GM12873 (cell line): ENCODE measurements around the gene PIP5K1C.

Source experiments
- TF ChIP-seq, protein P1 (sequence below): IDR thresholded peaks from 2 replicates; pipeline ENCODE4 v1.5.1; 2012; ENCODE audit warnings: low read depth, mild to moderate bottlenecking, moderate library complexity, low read length, control low read depth; ENCODE audit not compliant: insufficient read depth; ENCODE audit errors: missing control alignments

The PIP5K1C gene

DNA sequence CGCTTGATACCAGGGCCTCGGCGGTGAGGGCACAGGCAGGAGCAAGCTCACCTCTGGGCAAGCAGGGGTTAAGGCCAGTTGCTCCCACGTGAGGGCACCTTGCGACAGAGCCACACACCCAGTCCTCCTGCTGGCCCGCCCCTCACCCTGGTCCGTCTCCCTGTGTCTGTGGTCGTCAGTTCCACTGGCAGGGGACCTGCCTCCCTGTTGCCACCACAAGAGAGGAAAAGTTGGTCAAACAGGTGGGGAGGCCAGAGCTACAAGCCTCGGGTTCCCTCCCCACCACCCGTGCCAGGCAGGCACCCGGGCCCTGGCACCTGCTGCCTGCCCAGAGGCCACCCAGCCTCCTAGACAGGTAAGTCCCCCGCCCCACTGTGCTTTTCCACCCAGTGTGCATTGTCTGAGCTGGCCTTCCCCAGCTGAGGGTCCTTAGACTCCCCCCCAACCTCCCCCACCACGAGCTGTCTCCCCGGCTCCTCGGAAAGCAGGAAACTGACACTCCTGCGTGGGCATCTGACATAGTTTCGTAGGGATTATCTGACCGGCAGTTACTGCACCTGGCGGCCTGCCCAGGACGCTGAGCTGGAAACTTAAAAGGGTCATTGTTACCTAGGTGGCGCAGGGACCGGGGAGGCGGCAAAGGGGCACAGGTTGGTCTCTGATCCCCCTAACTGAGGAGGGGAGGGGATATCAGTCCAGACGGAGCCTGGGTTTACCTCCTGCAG lies 8.1 kb upstream of the PIP5K1C start, which contains the start of gene TJP3:
Gene TJP3 (plus strand): TSS at position 178 of the 725 bp plus-strand sequence. CDS start 20,049 bp downstream, outside the sequence.
- TF ChIP-seq, protein P1, sequence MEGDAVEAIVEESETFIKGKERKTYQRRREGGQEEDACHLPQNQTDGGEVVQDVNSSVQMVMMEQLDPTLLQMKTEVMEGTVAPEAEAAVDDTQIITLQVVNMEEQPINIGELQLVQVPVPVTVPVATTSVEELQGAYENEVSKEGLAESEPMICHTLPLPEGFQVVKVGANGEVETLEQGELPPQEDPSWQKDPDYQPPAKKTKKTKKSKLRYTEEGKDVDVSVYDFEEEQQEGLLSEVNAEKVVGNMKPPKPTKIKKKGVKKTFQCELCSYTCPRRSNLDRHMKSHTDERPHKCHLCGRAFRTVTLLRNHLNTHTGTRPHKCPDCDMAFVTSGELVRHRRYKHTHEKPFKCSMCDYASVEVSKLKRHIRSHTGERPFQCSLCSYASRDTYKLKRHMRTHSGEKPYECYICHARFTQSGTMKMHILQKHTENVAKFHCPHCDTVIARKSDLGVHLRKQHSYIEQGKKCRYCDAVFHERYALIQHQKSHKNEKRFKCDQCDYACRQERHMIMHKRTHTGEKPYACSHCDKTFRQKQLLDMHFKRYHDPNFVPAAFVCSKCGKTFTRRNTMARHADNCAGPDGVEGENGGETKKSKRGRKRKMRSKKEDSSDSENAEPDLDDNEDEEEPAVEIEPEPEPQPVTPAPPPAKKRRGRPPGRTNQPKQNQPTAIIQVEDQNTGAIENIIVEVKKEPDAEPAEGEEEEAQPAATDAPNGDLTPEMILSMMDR: no peak

DNA sequence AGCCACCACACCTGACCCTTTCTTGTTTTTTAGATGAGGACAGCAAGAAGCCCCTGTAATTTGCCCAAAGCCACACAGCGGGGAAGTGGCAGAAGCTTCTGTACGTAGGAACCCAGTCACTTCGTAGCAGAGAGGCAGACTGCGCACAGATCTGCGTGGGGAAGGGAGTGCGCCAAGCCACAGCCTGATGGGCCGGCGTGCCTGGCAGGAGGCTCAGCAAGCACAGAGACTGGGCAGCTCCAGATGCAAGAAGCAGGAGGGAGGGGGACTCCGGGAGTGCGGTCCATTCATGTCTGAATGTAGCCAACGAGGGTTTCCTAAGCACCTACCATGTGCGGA lies 7.6 kb upstream of the PIP5K1C start:
- TF ChIP-seq, protein P1: no peak

DNA sequence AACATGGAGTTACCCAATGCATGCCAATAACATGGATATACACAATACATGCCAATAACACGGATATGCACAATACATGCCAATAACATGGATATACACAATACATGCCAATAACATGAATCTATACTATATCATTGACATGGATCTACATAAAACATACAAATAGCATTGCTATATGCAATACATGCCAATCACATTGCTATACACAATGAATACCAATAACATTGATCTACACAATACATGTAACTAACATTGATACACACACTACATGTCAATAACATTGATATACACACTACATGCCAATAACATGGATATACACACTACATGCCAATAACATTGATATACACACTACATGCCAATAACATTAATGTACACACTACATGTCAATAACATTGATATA lies 932 bp upstream of the PIP5K1C start:
- TF ChIP-seq, protein P1: no peak

DNA sequence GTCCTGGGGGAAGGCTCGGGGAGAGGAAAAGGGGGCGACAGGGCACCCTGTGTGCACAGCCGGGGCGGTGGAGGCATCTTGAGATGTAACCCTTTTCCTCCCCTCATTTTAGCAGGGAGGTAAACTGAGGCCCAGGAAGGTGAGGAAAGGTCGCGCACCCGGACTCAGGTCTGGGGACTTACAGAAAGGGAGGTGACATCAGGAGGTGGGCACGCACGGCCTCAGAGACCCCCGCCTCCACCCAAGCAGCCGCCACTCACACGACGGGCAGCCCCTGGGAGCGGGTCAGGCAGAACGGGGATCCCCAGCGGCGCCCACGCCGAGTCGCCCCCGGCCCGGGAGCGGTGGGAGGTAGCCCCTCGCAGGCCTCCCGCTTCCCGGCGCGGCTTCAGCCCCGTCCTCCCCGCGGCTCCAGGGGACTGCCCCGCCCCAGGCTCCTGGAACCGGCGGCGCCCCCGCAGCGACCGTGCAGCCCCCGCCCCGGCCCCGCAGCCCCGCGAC lies 477 bp downstream of the PIP5K1C start:
- TF ChIP-seq, protein P1: no peak

DNA sequence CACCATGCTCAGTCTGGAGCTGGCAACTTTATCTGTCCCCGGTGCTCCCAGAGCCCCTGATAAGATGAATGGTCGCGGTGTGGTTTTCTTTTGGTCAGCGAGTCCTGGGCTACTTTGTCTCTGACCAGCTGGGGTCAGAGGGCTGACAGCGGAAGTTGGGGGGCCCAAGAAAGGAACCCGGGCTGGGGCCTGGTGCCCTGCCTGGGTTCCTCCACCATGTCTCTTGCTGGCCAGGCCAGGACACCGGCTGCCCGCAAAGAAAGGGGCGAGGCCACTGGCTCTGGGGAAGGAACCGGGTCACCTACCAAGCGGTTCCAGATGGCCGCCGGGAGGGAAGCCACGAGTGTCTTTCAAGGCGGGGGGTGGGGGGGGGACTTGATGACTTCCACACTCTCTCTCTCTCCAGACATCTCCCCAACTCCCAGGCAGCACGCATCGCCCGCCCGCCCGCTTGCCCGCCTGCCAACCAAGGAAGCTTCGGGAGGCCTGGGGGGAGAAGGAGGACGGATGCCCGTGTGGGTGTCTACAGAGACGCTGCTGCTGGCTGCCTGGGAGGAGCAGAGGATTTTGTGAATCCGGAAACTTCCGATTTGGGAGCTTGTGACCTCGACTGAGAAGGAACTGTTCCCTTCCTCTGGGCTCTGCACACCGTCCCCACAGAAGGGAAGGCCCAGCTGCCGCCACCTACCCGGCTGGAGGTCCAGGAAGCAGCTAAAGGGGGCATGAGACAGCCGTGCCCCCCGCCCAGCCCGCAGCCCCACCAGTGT lies 1.1 kb downstream of the PIP5K1C start:
- TF ChIP-seq, protein P1: no peak

DNA sequence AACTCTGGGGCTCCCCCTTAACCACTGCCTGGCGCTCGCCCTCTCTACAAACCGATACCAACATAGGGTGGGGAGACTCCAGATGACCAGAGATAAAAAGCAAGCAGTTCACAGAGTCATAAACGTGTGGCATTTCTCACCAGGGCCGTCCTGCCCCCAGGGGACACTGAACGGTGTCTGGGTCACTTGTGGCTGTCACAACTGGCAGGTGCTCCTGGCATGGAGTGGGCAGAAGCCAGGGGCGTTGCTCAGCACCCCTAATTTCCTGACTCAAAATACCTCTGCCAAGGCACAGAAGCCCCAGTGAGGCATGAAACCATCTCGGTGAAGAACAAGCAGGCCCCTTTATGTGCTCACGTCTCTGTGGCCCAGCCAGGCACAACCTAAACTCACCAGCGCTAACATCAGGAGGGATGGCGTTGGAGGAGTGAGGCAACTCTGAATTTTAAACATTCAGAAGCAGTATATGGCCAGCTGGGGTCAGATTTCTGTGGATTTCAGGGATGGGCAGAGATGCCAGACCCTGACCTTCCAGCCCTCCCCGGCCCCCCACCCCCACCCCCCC lies 1.8 kb downstream of the PIP5K1C start:
- TF ChIP-seq, protein P1: no peak
